Adrenal gland (tissue), 5 donors: ENCODE results near the gene PLPP2.

Experiments used
- POLR2A ChIP-seq, 2 donors: fragments of 450-650 bp; IDR thresholded peaks; one replicate each; pipeline ENCODE4 v1.6.1; 2017; ENCODE audit warnings: antibody characterized with exemption in 2 of 2, mild to moderate bottlenecking in 2 of 2, moderate library complexity in 1 of 2
- TF ChIP-seq, protein P1 (sequence below), 6 experiments: fragments of 450-650 bp in 4 of 6; fragments of 200-600 bp in 2 of 6; sonication (generic) in 1 of 6; IDR thresholded peaks; 1 replicate in 5 of 6; 2 replicates in 1 of 6; pipeline versions ENCODE4 v1.5.1 to v1.8.0; 2016 to 2021; ENCODE audit warnings: antibody characterized with exemption in 6 of 6, mild to moderate bottlenecking in 2 of 6, moderate library complexity in 1 of 6
- donor health status: DM: no; HTN: no; CAD: no.

DNA sequence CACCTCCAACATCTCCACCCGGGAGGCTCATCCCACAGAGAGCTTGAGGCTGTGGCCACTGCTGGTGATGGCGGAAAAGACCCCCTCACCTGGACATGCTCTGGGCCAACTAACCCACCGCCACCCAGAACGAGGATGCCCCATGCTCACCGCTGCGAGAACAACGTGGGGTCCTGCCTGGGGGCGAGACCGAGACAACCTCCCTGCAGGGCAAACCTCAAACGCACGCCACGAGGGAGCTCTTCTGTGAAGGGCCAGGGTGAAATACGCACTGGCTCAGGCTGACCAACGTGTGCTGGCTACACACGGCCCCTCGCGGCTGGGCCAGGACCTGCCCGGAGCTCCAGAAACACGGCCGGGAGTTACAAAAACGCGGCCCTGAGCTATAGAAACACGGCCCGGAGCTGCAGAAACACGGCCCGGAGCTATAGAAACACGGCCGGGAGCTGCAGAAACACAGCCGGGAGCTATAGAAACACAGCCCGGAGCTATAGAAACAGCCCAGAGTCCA lies 19.0 kb upstream of the PLPP2 start:
- TF ChIP-seq, protein P1, sequence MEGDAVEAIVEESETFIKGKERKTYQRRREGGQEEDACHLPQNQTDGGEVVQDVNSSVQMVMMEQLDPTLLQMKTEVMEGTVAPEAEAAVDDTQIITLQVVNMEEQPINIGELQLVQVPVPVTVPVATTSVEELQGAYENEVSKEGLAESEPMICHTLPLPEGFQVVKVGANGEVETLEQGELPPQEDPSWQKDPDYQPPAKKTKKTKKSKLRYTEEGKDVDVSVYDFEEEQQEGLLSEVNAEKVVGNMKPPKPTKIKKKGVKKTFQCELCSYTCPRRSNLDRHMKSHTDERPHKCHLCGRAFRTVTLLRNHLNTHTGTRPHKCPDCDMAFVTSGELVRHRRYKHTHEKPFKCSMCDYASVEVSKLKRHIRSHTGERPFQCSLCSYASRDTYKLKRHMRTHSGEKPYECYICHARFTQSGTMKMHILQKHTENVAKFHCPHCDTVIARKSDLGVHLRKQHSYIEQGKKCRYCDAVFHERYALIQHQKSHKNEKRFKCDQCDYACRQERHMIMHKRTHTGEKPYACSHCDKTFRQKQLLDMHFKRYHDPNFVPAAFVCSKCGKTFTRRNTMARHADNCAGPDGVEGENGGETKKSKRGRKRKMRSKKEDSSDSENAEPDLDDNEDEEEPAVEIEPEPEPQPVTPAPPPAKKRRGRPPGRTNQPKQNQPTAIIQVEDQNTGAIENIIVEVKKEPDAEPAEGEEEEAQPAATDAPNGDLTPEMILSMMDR (IDR thresholded peaks at IDR 0.05) = no peak
- no peak for TF ChIP-seq POLR2A (IDR thresholded peaks at IDR 0.05)
